K562 (cell line): Measurements from ENCODE around the gene TMEM163. TPM values are rescaled to one million over a fixed set of nuclear protein-coding genes. Genes with fewer than 3 reads are reported as not detected.

Experiments used
- ATAC-seq: fragments of 200-7000 bp; cut with Tn5 transposase; 3 replicates; pipeline ENCODE4 v1.9.1; 2020; ENCODE audit warnings: moderate library complexity
- BruUV-seq: library from RNA; stranded (reverse); fragments of 400-500 nt; replicated peaks from 2 replicates; lab custom pipeline; 2021; lab: Mats Ljungman, UMichigan
- CTCF ChIA-PET: fragments of 300-600 bp; formaldehyde crosslinking; extraction: SDS; loops from one replicate; lab custom pipeline; 2021; ENCODE audit warnings: low intra/inter-chr PET ratio; lab: Yijun Ruan, JAX
- POLR2A ChIA-PET: fragments of 300-600, 350-650 bp; sonication (Branson Sonifier 250); formaldehyde crosslinking; extraction: SDS; loops from one replicate; lab custom pipeline; 2021; ENCODE audit warnings: antibody characterized with exemption, inconsistent platforms; lab: Yijun Ruan, JAX
- DNase-seq, 4 experiments: peaks; one replicate each; pipeline versions ENCODE4 v3.0.0 to v3.0.0-alpha.2; 2011 to 2018; ENCODE audit warnings: low spot score in 3 of 4, mixed read lengths in 3 of 4; ENCODE audit errors: extremely low read depth in 1 of 4
- FAIRE-seq: peaks from 2 replicates; lab custom pipeline; 2011; peaks lifted over from hg19 to GRCh38; lab: Jason Lieb, UNC
- H2AFZ ChIP-seq: 2 replicates; pipeline ENCODE4 v1.6.0; 2011; ENCODE audit warnings: low read depth, low read length, control low read depth, inconsistent platforms
- H3K27ac ChIP-seq: fragments of 200-600 bp; 3 replicates; pipeline ENCODE4 v1.8.0; 2011; ENCODE audit warnings: low read depth, mild to moderate bottlenecking, control low read depth, inconsistent platforms, low read length, moderate library complexity, mixed read lengths; ENCODE audit errors: extremely low read depth
- H3K27me3 ChIP-seq, 2 experiments: fragments of 300-600 bp in 1 of 2; 2 replicates in 1 of 2; 3 replicates in 1 of 2; pipeline versions ENCODE4 v1.6.0 to v1.8.0; 2011; ENCODE audit warnings: inconsistent platforms in 2 of 2, low read length in 2 of 2, mild to moderate bottlenecking in 1 of 2, mixed read lengths in 1 of 2, moderate library complexity in 1 of 2; ENCODE audit not compliant: control insufficient read depth in 2 of 2, insufficient read depth in 2 of 2
- H3K36me3 ChIP-seq: fragments of 300-600 bp; 3 replicates; pipeline ENCODE4 v1.8.0; 2011; ENCODE audit warnings: mild to moderate bottlenecking, low read length, inconsistent platforms; ENCODE audit not compliant: control insufficient read depth, insufficient read depth
- H3K4me1 ChIP-seq, 2 experiments: fragments of 200-600 bp in 1 of 2; replicated peaks in 1 of 2; 2 replicates in 1 of 2; 3 replicates in 1 of 2; pipeline versions ENCODE4 v1.5.1 to v1.8.0; 2011; ENCODE audit warnings: inconsistent platforms in 2 of 2, low read length in 2 of 2, mild to moderate bottlenecking in 1 of 2, mixed read lengths in 1 of 2, moderate library complexity in 1 of 2; ENCODE audit not compliant: control insufficient read depth in 2 of 2, insufficient read depth in 2 of 2
- H3K4me2 ChIP-seq: 2 replicates; pipeline ENCODE4 v1.6.1; 2011; ENCODE audit warnings: low read length, control low read depth, inconsistent platforms, mixed read lengths; ENCODE audit not compliant: insufficient read depth
- H3K4me3 ChIP-seq: fragments of 200-600 bp; sonication (generic), shearing (Covaris generic); 2 replicates; pipeline ENCODE4 v1.5.1; 2016; ENCODE audit warnings: control low read depth, inconsistent platforms
- H3K79me2 ChIP-seq: fragments of 200-600 bp; 3 replicates; pipeline ENCODE4 v1.8.0; 2011; ENCODE audit warnings: low read length, inconsistent platforms; ENCODE audit not compliant: control insufficient read depth, insufficient read depth
- H3K9ac ChIP-seq, 2 experiments: 2 replicates each; pipeline versions ENCODE4 v1.6.0 to v1.6.1; 2011; ENCODE audit warnings: low read depth in 2 of 2, low read length in 2 of 2, control low read depth in 1 of 2, inconsistent platforms in 1 of 2, mild to moderate bottlenecking in 1 of 2, mixed read lengths in 1 of 2; ENCODE audit not compliant: insufficient read depth in 1 of 2
- H3K9me1 ChIP-seq: one replicate; pipeline ENCODE4 v1.6.0; 2011; ENCODE audit warnings: inconsistent platforms, mild to moderate bottlenecking, low read length, moderate library complexity; ENCODE audit not compliant: control insufficient read depth, insufficient read depth
- H3K9me3 ChIP-seq: replicated peaks from 2 replicates; pipeline ENCODE4 v1.5.1; 2011; ENCODE audit warnings: low read depth, low read length, inconsistent platforms; ENCODE audit not compliant: control insufficient read depth, insufficient read depth
- H4K20me1 ChIP-seq: replicated peaks from 2 replicates; pipeline ENCODE4 v1.6.1; 2011; ENCODE audit warnings: low read length, inconsistent platforms, mixed read lengths; ENCODE audit not compliant: control insufficient read depth, insufficient read depth
- POLR2H ChIP-seq: IDR thresholded peaks from 2 replicates; pipeline ENCODE4 v1.6.1; 2016; ENCODE audit warnings: missing genetic modification characterization, low read depth, mild to moderate bottlenecking, control low read depth, missing compliant biosample characterization, moderate library complexity
- SRF ChIP-seq, 2 experiments: fragments of 250-450, 450-650 bp in 1 of 2; sonication (Bioruptor Pico) in 1 of 2; sonication (generic) in 1 of 2; formaldehyde crosslinking; IDR thresholded peaks; 2 replicates each; pipeline versions ENCODE4 v1.5.0 to v1.5.1; 2020 to 2022; ENCODE audit warnings: mild to moderate bottlenecking in 1 of 2, missing genetic modification reagents in 1 of 2
- ZNF436 ChIP-seq: fragments of 250-450, 450-650 bp; sonication (Bioruptor Pico); formaldehyde crosslinking; IDR thresholded peaks from 2 replicates; pipeline ENCODE4 v1.7.0; 2020; ENCODE audit warnings: mild to moderate bottlenecking
- WGBS: fragments of 100-300 bp; shearing (Covaris generic); methylation state at CpG from one replicate; pipeline ENCODE4 v1.1.6; 2016; ENCODE audit warnings: low coverage, mixed read lengths; ENCODE audit not compliant: insufficient coverage; ENCODE audit errors: missing lambda C conversion rate; 5-methylcytosine and 5-hydroxymethylcytosine counted together
- in situ Hi-C: fragments of 300-500 bp; cut with MboI; formaldehyde crosslinking; loops from 4 replicates; pipeline ENCODE4 v1.15.0; 2018; ENCODE audit warnings: inconsistent platforms, mixed read lengths
- intact Hi-C: fragments of 100-400 bp; cut with micrococcal nuclease; formaldehyde crosslinking; loops from 2 replicates; pipeline ENCODE4 v1.14.2; 2022
- polyA plus RNA-seq, 8 experiments: library from polyadenylated mRNA; depleted of rRNA in 4 of 8; stranded (reverse) in 5 of 8; unstranded in 3 of 8; fragments of >200 nt; fragmentation: Nextera tagmentation in 2 of 8; fragmentation: Illumina TruSeq in 1 of 8; extraction: Ambion mirVana in 2 of 8; extraction: Trizol in 1 of 8; gene quantifications; 2 replicates each; pipeline versions ENCODE4 v1.2.1 to v1.2.3, GENCODE V29; 2011 to 2014; ENCODE audit warnings: inconsistent platforms in 1 of 8, missing spikeins in 1 of 8
- total RNA-seq, 7 experiments: library from RNA; depleted of rRNA in 6 of 7; stranded (reverse); fragments of >200 nt in 6 of 7; fragmentation: Illumina TruSeq in 2 of 7; extraction: Trizol in 2 of 7; gene quantifications; 2 replicates each; pipeline versions ENCODE4 v1.2.1 to v1.2.3, GENCODE V29; 2011 to 2021; ENCODE audit warnings: low replicate concordance in 1 of 7
- TF ChIP-seq, protein P1 (sequence below): fragments of 450-650 bp; IDR thresholded peaks from 2 replicates; pipeline ENCODE4 v1.6.1; 2017; ENCODE audit warnings: mild to moderate bottlenecking, moderate library complexity
- TF ChIP-seq, protein P2 (sequence below): sonication (generic); formaldehyde crosslinking; IDR thresholded peaks from 2 replicates; pipeline ENCODE4 v1.9.0; 2022; ENCODE audit warnings: mild to moderate bottlenecking, missing genetic modification reagents
- TF ChIP-seq, protein P3 (sequence below): fragments of 450-650 bp; IDR thresholded peaks from 2 replicates; pipeline ENCODE4 v1.6.1; 2016
- TF ChIP-seq, protein P4 (sequence below): IDR thresholded peaks from 2 replicates; pipeline ENCODE4 v1.6.1; 2016; ENCODE audit warnings: missing genetic modification characterization, missing compliant biosample characterization

TMEM163 gene
- total and polyA plus RNA-seq, 9 of the 15 experiments (the other 6 are each of a cell fraction or from before 2014, with no cell fraction given): 0.04 to 0.68 (median 0.16) TPM; not detected in 3

DNA sequence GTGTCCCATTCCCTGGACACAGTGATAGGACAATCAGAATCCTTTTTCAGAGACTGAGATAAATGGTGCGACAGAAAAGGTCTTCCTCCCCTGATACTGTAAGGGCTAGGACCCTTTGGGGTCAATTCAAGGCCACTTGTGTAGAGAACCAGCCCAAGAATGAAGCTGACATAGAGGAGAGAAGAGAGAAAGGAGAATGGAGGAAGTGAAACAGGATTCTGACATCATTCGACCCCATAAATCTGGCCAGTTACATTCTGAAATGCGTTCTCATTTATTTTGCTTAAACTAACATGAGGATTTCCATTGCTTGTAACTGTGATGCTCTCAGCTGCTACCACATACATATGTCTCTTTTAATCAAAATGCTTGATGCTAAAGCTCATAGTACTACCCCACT lies 148.1 kb downstream of the TMEM163 start (continued):
- no peak for TF ChIP-seq POLR2H (tag)
- no peak for TF ChIP-seq ZNF436 (CRISPR knock-in tag)

DNA sequence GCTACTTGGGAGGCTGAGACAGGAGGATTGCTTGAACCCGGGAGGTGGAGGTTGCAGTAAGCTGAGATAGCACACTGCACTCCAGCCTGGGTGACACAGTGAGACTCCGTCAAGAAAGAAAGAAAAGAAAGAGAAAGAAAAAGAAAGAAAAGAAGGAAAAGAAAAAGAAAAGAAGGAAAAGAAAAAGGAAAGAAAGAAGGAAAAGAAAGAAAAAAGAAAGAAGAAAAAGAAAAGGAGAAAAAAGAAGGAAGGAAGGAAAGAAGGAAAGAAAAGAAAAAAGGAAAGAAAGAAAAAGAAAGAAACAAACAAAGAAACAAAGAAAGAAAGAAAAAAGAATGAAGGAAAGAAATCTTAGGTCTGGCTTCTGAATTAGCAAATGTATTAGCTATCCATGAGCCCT lies 150.4 kb downstream of the TMEM163 start:
- H4K20me1 ChIP-seq: no peaks in the 10 kb centered on the region
- H3K9me1 ChIP-seq: no peaks in the 10 kb centered on the region
- FAIRE-seq: no peak
- BruUV-seq: no TSS peak
- no peak for DNase-seq
- TF ChIP-seq, protein P1, sequence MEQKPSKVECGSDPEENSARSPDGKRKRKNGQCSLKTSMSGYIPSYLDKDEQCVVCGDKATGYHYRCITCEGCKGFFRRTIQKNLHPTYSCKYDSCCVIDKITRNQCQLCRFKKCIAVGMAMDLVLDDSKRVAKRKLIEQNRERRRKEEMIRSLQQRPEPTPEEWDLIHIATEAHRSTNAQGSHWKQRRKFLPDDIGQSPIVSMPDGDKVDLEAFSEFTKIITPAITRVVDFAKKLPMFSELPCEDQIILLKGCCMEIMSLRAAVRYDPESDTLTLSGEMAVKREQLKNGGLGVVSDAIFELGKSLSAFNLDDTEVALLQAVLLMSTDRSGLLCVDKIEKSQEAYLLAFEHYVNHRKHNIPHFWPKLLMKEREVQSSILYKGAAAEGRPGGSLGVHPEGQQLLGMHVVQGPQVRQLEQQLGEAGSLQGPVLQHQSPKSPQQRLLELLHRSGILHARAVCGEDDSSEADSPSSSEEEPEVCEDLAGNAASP: no peak
- TF ChIP-seq, protein P2, sequence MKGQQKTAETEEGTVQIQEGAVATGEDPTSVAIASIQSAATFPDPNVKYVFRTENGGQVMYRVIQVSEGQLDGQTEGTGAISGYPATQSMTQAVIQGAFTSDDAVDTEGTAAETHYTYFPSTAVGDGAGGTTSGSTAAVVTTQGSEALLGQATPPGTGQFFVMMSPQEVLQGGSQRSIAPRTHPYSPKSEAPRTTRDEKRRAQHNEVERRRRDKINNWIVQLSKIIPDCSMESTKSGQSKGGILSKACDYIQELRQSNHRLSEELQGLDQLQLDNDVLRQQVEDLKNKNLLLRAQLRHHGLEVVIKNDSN (CRISPR knock-in tag): no peak
- TF ChIP-seq, protein P3, sequence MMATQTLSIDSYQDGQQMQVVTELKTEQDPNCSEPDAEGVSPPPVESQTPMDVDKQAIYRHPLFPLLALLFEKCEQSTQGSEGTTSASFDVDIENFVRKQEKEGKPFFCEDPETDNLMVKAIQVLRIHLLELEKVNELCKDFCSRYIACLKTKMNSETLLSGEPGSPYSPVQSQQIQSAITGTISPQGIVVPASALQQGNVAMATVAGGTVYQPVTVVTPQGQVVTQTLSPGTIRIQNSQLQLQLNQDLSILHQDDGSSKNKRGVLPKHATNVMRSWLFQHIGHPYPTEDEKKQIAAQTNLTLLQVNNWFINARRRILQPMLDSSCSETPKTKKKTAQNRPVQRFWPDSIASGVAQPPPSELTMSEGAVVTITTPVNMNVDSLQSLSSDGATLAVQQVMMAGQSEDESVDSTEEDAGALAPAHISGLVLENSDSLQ: no peak
- TF ChIP-seq, protein P4, sequence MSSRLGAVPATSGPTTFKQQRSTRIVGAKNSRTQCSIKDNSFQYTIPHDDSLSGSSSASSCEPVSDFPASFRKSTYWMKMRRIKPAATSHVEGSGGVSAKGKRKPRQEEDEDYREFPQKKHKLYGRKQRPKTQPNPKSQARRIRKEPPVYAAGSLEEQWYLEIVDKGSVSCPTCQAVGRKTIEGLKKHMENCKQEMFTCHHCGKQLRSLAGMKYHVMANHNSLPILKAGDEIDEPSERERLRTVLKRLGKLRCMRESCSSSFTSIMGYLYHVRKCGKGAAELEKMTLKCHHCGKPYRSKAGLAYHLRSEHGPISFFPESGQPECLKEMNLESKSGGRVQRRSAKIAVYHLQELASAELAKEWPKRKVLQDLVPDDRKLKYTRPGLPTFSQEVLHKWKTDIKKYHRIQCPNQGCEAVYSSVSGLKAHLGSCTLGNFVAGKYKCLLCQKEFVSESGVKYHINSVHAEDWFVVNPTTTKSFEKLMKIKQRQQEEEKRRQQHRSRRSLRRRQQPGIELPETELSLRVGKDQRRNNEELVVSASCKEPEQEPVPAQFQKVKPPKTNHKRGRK (tag): peak; percentile 87
- TF ChIP-seq SRF (CRISPR knock-in tag; IDR thresholded peaks at IDR 0.05): no peak
- ChIA-PET POLR2A (no interaction called here), CTCF (no interaction called here)
- intact Hi-C loops: no loop called here
- no peak overlapping the region for H2AFZ ChIP-seq
- no peaks in the 10 kb centered on the region for H3K9me3 ChIP-seq
- H3K79me2 ChIP-seq: no peaks in the 10 kb centered on the region
- no peaks in the 10 kb centered on the region for H3K36me3 ChIP-seq
- no peak for ATAC-seq
- no peak overlapping the region for H3K4me3 ChIP-seq
- no peak overlapping the region for H3K9ac ChIP-seq
- H3K27me3 ChIP-seq: no peaks in the 10 kb centered on the region
- in situ Hi-C loops: no loop called here
- no peaks in the 10 kb centered on the region for H3K4me1 ChIP-seq
- H3K4me2 ChIP-seq: no peak overlapping the region
- no peak overlapping the region for H3K27ac ChIP-seq
- WGBS: 0% methylated on average over 2 of the region's 2 CpGs
